Left kidney (tissue), 2 donors: ENCODE results near the gene RNU11. TPM values are rescaled to one million over a fixed set of nuclear protein-coding genes. Genes with fewer than 3 reads are reported as not detected.
"Not testable (repeated sequence)": the region's sequence is repeated elsewhere in the genome, so short reads cannot be mapped to it uniquely, and the experiment has no call there.

Experiments
- DNase-seq: peaks from one replicate; pipeline ENCODE4 v3.0.0-alpha.2; 2013
- polyA plus RNA-seq: library from polyadenylated mRNA; unstranded; fragments of 120-200 nt; gene quantifications from one replicate; pipeline ENCODE4 v1.2.1, GENCODE V29; 2013; ENCODE audit not compliant: insufficient read length

RNU11 gene
- polyA plus RNA-seq, 1 donor = not detected

DNA sequence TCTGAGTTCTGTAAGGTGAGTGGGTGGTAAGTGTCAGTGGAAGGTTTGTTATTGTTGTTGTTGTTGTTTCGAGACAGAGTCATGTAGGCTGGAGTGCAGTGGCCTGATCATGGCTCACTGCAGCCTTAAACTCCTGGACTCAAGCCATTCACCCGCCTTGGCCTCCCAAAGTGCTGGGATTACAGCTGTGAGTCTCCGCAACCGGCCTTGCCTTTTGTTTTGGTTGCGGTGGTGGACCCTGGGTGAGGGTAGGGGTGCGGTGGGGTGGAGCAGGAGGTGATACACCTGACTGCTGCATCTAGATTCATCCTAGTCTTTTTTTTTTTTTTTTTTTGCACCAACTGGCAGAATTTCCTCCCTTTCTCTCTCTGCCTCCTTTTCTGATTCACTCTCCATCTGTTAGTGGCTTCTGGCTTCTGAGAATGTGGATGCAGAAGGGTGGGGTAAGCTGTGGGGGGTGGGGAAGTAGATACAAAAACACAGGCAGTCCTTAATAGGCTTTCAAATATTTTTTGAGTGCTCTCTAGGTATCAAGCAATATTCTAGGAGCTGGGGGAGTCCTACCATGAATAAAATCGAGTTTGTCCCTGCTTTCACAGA, 15.6 kb downstream of the RNU11 start:
- DNase-seq = no peak

DNA sequence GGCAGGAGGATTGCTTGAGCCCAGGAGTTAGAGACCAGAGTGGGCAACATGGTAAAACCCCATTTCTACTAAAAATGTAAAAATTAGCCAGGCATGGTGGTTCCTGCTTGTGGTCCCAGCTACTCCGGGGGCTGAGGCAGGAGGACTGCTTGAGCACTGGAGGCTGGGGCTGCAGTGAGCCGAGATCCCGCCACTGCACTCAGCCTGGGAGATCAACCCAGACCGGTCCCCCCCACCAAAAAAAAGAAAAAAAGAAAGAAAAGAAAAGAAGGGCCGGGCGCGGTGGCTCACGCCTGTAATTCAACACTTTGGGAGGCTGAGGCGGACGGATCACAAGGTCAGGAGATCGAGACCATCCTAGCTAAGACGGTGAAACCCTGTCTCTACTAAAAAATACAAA, 18.4 kb downstream of the RNU11 start:
- DNase-seq = no peak

DNA sequence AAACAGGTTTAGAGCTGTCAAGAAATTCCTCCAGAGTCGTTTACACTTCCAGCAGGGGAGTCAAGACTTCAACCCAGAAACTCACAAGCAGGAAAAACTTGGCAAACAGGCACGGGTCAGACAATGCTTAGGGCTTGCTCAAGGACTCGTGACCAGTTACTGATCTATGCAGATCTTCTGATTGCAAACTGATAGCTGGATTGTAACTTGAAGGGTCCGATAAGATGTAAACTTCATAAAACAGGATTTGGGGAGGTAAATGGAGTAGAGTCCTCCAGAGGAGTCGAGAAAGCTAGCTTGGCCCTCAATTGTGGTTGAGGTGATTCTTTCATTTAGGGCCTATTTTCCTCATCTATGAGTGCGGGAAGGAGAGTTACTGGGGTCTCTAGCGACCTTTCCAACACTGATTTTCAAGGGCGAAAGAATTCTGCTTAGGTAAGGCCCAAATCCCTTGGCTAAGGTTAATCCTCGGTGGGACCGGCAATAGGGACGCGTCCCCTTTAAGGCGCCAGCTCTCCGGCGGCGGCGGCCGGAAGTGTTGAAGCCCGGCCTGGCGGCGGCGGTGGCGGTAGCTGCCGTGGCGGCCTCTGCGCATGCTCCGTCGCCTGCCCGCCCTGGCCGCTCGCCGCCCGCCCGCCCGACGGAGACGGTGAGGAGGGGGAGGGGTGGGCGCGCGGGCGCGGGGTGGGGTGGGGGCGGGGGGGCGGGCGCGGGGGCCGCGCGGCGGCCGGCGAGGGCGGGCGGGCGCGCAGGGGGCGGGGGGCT, 20.0 kb downstream of the RNU11 start, which contains the start of gene GMEB1:
Gene GMEB1, plus strand, starts transcription at position 594 of the 765 bp plus-strand sequence. CDS start 14,829 bp downstream, outside the sequence.
- DNase-seq = peak; percentile 86

DNA sequence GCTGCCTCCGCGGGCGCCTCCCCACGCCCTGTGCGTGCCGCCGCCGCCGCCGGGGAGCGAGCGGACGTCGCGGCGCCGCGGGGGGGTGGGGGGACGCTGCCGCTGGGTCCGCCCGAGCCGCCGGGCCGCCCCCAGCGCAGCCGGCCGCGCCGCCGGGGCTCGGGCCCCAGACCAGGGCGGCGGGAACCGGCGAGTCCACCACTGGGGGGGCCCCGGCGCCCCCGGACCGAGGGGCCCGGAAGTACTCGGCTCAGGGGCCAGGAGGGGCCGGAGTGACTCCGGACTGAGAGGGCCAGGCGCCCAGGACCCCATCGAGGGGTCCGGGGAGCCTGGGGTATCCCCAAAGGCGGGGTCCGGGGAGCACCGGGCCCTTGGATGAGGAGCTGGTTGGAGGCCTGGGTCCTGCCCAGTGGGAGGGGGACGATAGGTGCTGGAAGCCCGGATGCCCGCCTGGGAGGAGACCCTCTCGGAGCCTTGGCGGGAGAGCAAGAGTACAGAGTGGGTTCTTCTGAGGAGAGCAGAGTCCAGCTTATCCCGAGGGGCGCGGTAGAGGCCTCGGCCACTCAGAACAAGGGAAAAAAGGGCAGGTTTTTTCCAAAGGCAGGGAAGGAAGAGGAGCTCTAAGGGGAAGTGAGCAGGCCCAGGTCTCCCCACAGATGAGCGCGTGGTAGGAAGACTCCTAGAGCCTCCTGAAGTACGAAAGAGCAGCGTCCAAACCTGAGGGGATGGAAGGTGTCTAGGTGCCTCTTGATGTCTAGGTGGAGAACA, 20.7 kb downstream of the RNU11 start:
- peak; percentile 59 for DNase-seq

DNA sequence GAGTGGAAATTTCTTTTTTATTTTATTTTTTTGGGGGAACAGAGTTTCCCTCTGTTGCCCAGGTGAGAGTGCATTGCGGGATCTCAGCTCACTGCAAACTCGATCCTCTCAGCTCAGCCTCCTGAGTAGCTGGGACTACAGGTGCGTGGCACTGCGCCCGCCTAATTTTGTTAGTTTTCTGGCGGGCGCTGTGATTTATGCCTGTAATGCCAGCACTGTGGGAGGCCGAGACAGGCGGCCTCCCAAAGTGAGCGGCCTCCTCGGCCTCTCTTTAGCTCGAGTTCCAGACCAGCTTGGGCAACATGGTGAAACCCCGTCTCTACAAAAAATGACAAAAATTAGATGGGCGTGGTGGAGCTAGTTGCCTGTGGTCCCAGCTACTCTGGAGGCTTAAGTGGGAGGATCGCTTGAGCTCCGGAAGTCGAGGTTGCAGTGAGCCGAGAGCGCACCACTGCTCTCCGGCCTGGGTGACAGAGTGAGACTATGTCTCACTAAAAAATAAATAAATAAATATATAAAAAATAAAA, 22.9 kb downstream of the RNU11 start:
- DNase-seq = no peak

DNA sequence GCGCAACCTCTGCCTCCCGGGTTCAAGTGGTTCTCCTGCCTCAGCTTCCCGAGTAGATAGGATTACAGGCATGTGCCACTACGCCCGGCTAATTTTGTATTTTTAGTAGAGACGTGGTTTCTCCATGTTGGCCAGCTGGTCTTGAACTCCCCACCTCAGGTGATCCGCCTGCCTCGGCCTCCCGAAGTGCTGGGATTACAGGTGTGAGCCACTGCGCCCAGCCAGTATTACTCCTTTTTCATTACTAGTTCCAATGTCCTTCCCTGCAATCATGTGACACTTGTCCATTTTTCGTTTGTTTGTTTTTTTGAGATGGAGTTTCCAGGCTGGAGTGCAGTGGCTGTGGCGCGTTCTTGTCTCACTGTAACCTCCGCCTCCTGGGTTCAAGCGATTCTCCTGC, 24.6 kb downstream of the RNU11 start:
- not testable (repeated sequence) for DNase-seq

DNA sequence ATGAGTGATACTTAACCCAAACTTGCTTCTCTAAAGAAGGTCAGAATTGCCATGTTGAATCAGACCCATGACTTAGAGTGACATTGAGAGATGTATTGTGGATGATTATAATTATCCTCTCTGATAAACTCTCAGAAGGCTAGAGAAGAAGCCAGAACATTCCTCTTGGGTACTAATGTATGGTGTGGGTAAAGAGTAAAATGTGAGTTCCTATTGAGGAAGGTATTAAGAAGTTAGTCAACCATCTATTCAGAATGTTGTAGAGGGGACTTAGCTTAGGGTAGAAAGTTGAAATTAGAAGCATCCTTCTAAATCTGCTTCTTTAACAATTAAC, 27.5 kb downstream of the RNU11 start:
- no peak for DNase-seq

DNA sequence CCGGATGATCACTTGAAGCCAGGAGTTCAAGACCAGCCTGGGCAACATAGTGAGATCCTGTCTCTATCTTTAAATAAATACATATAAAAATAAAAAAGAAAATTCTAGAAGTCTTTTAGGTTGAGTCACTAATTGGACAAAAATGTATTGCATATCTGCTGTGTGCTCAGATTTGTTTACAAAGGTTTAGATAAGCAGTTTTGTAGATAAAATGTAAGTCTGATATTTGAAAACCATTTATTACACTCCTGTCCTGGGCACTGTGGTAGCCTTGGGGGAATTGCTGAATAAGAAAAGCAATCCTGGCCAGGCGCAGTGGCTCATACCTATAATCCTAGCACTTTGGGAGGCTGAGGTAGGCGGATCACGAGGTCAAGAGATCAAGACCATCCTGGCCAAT, 31.8 kb downstream of the RNU11 start:
- DNase-seq = no peak

DNA sequence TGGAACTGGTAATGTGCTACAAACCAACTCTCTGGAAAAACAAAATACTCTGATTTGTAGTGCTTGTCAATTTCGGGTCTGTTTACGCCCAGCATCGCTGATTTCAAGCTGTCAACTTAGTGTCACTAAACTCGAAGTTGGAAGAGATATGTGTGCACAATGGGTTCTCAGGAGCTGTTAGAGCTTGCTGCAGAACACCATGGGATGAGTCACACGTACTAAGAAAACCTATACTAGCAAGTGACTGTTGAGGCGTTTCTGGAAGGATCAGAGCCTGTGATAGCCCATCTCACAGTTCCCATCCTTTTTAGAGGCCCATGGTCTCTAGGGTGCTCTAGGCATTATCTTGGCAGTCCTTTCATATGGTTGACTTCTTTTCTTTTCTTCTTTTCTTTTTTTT, 34.4 kb downstream of the RNU11 start:
- DNase-seq = no peak

DNA sequence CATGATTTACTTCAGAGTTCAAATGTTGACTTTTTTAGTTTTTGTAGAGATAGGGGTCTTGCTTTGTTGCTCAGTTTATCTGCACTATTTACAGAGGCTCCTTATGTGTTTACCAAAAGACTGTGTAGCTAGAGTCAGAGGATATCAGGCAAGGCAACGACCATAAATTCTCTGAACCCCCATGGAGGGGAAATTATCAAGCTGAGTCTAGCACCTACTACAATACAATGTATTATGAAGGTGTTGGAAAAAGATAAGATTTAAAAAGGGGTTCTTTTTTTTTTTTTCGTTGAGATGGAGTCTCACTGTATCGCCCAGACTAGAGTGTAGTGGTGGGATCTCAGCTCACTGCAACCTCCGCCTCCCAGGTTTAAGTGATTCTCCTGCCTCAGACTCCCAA, 36.5 kb downstream of the RNU11 start:
- no peak for DNase-seq

DNA sequence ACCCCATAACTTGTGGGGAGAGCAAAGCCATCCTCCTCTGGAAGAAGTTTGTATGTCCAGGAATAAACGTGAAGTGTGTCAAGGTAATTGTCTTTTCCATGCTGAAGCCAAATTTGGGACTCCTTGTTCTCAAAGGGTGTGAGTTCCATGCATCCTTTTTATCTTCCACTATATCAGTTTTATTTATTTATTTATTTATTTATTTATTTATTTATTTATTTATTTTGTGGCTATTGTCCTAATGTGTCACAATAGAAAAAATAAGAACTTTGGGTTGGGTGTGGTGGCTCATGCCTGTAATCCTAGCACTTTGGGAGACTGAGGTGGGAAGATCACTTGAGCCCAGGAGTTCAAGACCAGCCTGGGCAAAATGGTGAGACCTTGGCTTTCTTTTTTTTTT, 43.2 kb downstream of the RNU11 start:
- DNase-seq = not testable (repeated sequence)

Other genes starting within 250 kb of the RNU11 start
- 41.3 TPM for gene RCC1, start 142.6 kb upstream of the RNU11 start, polyA plus RNA-seq
- gene TRNAU1AP, start 95.5 kb upstream of the RNU11 start, polyA plus RNA-seq = 25.6 TPM
- 2.0 TPM for gene RAB42, start 56.3 kb upstream of the RNU11 start, polyA plus RNA-seq
- gene TAF12, start 5.5 kb upstream of the RNU11 start, polyA plus RNA-seq = 28.4 TPM
- gene GMEB1, start 20.2 kb downstream of the RNU11 start, polyA plus RNA-seq = 20.6 TPM
- 104 TPM for gene YTHDF2, start 88.3 kb downstream of the RNU11 start, polyA plus RNA-seq
- gene OPRD1, start 163.6 kb downstream of the RNU11 start, polyA plus RNA-seq = 0.52 TPM